Right renal pelvis (tissue), 4 donors: ENCODE data around the gene FGGY. TPM values are rescaled to one million over a fixed set of nuclear protein-coding genes. Genes with fewer than 3 reads are reported as not detected.

ENCODE experiments used
- DNase-seq, 4 donors: peaks; one replicate each; pipeline ENCODE4 v3.0.0-alpha.2; 2013; ENCODE audit warnings: low read depth in 4 of 4, low spot score in 3 of 4, missing footprints in 1 of 4
- polyA plus RNA-seq, 4 donors: library from polyadenylated mRNA; unstranded; fragments of 120-200 nt; gene quantifications; one replicate each; pipeline ENCODE4 v1.2.1, GENCODE V29; 2013; ENCODE audit not compliant: insufficient read length in 4 of 4

Gene FGGY
- polyA plus RNA-seq, 4 donors, result 22.6 to 27.0 (median 24.2) TPM

- no peak for DNase-seq
Measured at GRCh38 chr1:59409549-59409948, 112.7 kb downstream of the FGGY start.

DNA sequence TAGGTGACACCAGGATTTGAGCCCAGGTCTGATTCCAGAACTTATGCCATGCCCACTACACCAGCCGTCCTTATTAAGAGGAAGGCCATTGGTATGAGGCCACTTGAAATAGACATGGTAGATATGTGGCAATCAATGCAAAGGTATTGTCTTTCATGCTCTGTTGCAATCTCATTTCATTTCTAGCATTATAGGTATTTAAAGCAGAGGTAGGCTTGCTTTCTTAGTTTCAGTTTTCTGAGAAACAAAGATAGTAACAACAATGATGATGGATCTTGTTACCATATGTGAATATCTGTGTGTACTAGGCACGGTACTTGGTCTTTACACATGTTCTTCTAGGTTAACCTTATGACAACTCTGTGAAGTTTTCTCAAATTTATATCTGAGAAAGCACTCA is 113.1 kb downstream of the FGGY start:
- no peak for DNase-seq

DNA sequence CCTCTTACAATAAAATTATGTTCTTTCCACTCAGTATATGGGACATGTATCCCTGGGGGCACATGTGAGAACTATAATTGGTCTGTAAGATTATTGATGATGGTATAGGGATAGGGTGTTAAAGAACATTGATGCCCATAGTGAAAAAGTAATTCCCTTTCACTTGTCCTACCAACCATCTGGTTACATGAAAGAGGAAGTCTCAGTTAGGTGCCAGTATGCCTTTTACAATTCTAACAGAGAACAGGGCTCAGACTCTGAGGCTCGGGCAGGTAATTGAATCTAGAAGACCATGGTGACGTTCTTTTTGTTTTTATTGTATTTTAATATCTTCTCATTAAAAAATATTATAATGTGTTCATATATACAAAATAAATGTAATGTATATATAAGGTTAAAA is 113.6 kb downstream of the FGGY start:
- no peak for DNase-seq

- DNase-seq, result no peak
Measured at GRCh38 chr1:59411147-59411546, 114.3 kb downstream of the FGGY start.

DNA sequence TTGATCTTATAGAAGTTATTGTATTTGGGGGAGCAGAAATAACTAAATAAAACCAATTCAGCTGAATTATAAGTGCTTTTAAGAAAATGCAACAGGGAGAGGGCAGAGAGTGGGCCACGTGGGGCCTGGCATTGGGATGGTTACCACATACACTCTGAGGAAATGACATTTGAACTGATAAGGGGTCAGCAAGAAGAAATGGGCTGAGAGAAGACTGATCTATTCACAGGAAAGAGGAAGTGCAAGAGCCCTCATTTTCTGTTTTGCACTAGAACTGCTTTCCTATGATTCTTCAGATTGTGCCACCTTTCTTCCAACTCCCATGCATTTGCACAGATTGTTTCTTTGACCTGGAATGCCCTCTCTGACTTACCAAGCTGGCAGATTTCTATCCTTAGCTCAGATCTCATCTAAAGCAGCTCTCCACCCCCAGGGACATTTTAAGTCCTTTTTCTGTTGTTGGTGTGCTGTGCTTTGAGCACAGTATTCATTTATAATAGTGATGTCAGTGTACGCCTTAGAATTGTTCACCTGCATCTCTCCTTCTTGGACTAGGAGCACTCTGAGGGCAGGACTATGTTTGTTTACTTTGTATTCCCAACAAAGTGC is 115.9 kb downstream of the FGGY start:
- no peak for DNase-seq

- DNase-seq, result no peak
Measured at GRCh38 chr1:59413327-59413720, 116.4 kb downstream of the FGGY start.

DNA sequence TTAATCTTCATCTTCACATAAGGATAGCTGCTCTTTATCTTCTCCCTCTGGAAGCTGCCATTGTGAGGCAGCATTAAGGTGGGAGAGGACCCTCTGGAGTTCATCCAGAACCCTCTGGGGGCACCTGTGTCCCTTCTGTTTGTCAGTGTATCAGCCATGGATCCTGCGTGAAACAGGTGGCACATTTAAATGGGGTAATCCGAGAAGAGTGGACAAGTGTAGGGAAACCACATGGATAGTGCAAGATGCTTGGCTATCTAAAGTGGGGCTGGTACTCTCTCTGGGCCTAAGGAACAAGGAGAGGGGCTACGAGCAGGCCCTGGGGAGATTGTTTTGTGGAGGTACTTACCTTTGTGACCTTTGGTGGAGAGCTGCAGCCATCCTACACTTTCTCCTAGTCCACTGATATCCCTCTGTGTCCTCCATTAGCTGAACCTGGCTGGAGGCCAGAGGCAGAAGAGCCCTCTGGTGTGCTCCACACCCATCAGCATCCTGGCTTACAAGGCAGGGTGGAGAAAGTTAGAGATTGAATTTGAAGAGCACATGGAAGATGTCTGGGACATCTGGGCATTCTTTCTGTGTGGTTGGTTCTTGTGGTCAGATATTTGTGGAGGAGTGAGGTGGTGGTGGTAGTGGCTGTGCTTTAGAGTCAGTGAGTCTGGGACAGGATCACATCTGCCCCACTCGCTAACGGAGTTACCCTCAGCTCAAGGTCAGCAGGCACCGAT is 117.7 kb downstream of the FGGY start:
- DNase-seq, result no peak

GRCh38 chr1:59415286-59415850 is 118.5 kb downstream of the FGGY start:
- DNase-seq, result no peak

GRCh38 chr1:59415881-59416280 is 119.0 kb downstream of the FGGY start:
- DNase-seq, result no peak

DNA sequence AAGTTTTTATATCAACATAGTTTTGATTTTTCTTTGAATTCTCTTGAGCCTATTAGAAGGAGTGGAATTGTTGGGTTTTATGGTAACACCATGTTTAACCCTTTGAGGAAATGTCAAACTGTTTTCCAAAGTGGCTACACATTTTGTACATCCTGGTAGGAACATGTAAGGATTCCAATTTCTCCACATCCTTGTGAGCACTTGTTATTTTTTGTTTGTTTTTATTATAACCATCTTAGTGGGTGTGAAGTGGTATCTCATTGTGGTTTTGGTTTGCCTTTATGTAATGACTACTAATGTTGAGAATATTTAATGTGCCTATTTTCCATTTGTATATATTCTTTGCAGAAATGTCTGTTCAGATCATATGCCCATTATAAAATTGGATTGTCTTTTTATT is 120.5 kb downstream of the FGGY start:
- no peak for DNase-seq

- no peak for DNase-seq
Measured at GRCh38 chr1:59418363-59419144, 121.7 kb downstream of the FGGY start.

DNA sequence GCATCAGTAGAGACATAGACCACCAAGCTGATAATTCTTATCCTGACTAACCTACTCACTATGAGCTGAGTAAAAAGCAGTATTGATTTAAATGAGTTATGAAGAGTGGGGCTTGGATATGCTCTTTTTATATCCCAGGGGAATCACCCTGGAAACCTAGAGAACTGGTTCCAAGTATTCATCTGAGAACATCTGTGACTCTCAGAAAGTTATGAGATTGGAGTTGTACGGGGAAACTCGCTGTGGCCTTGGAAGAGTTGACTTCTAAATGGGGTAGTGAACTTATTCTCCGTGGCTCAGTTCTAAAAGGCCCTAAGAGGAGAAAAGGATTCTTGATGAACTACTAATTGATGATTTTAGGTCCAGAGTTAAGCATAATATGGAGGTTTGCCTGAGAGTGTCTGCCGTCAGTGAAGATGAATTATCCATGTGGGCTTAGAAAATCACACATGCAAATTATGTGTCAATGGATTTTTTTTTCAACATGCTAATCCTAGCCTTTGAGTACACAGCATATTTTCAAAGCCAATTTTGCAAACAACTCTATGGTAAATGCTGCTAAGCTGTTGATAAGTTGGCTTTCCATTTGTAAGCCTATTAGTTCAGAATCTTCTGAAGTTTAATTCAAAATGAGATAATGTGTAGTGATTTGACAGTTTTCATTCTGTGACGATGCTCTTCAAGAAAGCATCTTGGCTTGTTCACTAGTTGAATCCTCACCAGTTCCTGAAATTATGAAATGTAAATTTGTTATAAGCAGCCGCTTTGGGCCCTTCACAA is 122.7 kb downstream of the FGGY start:
- DNase-seq, result no peak

DNA sequence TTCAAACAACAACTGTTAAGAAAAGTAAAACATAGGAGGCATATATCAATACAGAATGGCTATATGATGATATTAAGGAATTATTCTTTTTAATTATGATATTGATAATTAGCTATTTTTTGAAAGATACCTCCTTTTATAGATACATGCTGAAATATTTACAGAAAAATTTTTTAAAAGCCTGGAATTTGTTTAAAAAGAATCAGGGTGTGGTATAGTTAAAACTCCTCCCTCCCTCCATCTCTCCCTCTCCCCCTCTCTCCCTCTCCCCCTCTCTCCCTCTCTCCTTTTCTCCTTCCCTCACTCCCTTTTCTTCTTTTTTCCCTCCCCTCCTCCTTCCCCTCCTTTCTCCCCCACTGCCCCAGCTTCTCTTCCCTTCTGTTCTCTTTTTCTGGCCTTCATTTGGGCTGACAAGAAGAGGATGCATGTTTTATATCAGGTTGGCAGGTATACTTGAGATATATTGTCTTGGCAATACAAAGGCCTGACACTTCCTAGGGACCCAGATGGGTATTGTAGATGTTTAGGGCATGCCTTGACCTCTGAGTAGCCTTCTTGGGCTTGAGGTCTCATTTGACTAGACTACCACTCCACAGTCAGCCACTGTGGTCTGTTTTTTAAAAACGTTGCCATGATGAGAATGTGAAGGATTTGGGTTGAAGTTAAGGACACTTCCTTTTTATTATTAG is 124.5 kb downstream of the FGGY start:
- DNase-seq, result no peak

GRCh38 chr1:59422921-59423575 is 126.2 kb downstream of the FGGY start:
- no peak for DNase-seq

DNA sequence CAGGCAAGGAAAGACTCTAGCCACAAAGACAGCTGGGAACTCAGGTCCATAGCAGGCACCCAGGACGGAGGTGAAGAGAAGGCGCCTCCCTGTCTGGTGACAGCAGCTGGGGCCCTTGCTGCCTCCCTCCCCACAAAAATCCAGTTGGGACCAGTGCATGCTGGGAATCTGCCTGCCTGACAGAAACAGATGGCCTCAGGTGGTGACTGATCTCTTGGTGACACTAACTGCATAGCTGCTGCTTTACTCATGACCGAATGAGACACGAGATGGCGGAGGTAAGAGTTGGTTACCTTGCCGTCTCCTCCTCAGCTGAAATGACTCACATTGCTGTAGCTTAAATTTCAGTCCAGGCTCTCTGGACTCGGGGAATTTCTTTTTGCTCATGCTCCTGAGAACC is 130.3 kb downstream of the FGGY start:
- no peak for DNase-seq

DNA sequence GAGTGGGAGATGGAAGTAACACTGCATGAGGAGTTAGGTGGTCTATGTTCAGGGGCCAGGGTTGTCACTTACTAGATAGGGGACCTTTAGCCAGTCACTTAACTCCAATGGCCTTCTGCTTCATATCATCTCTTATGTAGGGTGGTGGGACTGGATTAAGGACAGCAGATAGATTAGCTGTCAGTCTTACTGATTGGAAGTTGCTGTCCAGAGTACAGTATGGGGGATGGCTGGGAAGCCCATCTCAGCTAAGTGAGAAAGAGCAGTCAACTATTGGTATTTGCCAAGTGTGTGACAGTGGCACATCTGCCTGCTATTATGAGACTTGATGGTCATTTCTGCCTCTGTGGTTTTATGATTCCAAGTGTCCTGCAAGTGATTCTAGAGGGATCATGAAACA is 130.9 kb downstream of the FGGY start:
- no peak for DNase-seq

DNA sequence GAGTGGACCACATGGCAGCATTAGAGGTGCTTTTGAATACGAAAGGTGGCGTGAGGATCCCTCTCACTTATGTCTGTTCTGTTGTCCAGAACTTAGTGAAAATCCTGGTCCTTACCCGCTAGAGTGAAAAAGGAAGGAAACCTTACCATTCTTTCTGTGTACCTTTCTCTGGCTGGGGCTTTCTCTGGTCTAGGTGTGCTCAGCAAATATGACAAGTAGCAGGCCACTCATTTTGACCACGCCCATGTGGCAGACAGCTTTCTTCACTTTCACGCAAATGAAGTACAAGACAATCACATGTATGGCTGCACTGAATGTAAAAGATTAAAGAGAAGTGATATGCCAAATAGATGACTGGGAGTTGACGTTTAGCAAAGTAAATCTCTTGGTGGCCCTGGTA is 131.9 kb downstream of the FGGY start:
- no peak for DNase-seq

DNA sequence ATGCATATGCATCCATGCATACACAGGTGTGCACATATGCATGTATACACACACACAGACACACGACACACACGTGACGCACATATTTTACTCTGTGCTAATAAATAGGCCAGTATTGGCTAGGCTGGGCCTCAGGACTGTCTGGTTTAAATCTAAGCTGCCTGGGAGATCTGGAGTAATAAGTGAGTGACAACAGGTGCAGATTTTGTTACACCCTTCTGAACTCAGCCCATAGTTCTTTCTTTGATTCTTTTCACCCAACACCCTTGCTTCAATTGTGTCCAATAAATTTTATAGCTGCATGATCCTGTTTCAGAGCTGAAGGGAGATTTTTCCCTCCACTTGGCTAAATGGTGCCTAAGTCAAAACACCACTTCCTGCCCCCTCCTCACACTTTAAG is 132.8 kb downstream of the FGGY start:
- no peak for DNase-seq

GRCh38 chr1:59431566-59432294 is 134.8 kb downstream of the FGGY start:
- DNase-seq, result no peak
